Tibial nerve (tissue), 4 donors: Measurements from ENCODE around the gene HIPK2. TPM values are rescaled to one million over a fixed set of nuclear protein-coding genes. Genes with fewer than 3 reads are reported as not detected.

Experiments
- DNase-seq, 2 donors: peaks; one replicate each; pipeline ENCODE4 v3.0.0-alpha.2; 2019; ENCODE audit warnings: low spot score in 2 of 2
- H3K27ac ChIP-seq, 4 donors: fragments of 200-600 bp; sonication (generic) in 3 of 4; one replicate each; pipeline ENCODE4 v1.5.1; 2017 to 2019; ENCODE audit warnings: mild to moderate bottlenecking in 1 of 4
- H3K27me3 ChIP-seq, 2 donors: fragments of 200-600 bp; sonication (generic) in 1 of 2; one replicate each; pipeline versions ENCODE4 v1.5.1 to v1.6.0; 2017 to 2019
- H3K36me3 ChIP-seq, 3 donors: fragments of 200-600 bp; sonication (generic); one replicate each; pipeline ENCODE4 v1.5.1; 2018 to 2019
- H3K4me1 ChIP-seq, 4 donors: fragments of 200-600 bp; sonication (generic) in 3 of 4; one replicate each; pipeline ENCODE4 v1.5.1; 2017 to 2019
- H3K4me3 ChIP-seq, 4 donors: fragments of 200-600 bp; sonication (generic) in 3 of 4; one replicate each; pipeline ENCODE4 v1.5.1; 2017 to 2019; ENCODE audit warnings: mild to moderate bottlenecking in 1 of 4, moderate library complexity in 1 of 4
- H3K9me3 ChIP-seq, 4 donors: fragments of 200-600 bp; sonication (generic) in 3 of 4; one replicate each; pipeline ENCODE4 v1.5.1; 2017 to 2019
- CTCF ChIP-seq, 5 experiments: fragments of 200-600 bp in 3 of 5; fragments of 450-650 bp in 2 of 5; sonication (generic) in 3 of 5; IDR thresholded peaks; one replicate each; pipeline ENCODE4 v1.5.1; 2016 to 2019; ENCODE audit warnings: antibody characterized with exemption in 5 of 5, mild to moderate bottlenecking in 3 of 5, moderate library complexity in 2 of 5
- EP300 ChIP-seq, 2 donors: sonication (generic); formaldehyde crosslinking; IDR thresholded peaks; one replicate each; pipeline ENCODE4 v1.6.1; 2017; ENCODE audit warnings: antibody characterized with exemption in 2 of 2, mild to moderate bottlenecking in 1 of 2
- POLR2A ChIP-seq, 2 donors: fragments of 450-650 bp; IDR thresholded peaks; one replicate each; pipeline ENCODE4 v1.6.1; 2017; ENCODE audit warnings: antibody characterized with exemption in 2 of 2, mild to moderate bottlenecking in 2 of 2, moderate library complexity in 2 of 2
- WGBS, 2 donors: methylation state at CpG; one replicate each; pipeline ENCODE4 v1.1.5; 2018; 5-methylcytosine and 5-hydroxymethylcytosine counted together
- total RNA-seq, 4 donors: library from RNA; depleted of rRNA; stranded (reverse); fragments of >200 nt; gene quantifications; one replicate each; pipeline ENCODE4 v1.1.0, GENCODE V29; 2016

Gene HIPK2
- total RNA-seq, 4 donors from 2014 or later, result 24.9 to 41.1 (median 29.7) TPM

- TF ChIP-seq EP300 (IDR thresholded peaks at IDR 0.05) (no peak), POLR2A (IDR thresholded peaks at IDR 0.05) (no peak), CTCF (IDR thresholded peaks at IDR 0.05) (no peak)
- 92 to 93% methylated on average over 8 of the region's 8 CpGs for WGBS, 2 donors
These were observed 19.4 kb downstream of the HIPK2 start for GRCh38 chr7:139758388-139758787.

GRCh38 chr7:139757968-139758367 is 19.8 kb downstream of the HIPK2 start:
- DNase-seq, result no peak
- Histone ChIP-seq H3K36me3 (peaks cover 0 to 9% (median 0%) of the 10 kb centered on the region in 3 donors), H3K27me3 (no peaks in the 10 kb centered on the region), H3K9me3 (no peaks in the 10 kb centered on the region), H3K4me3 (no peak overlapping the region), H3K27ac (no peak overlapping the region), H3K4me1 (peaks cover 0 to 20% (median 7%) of the 10 kb centered on the region in 4 donors)
- no peak for TF ChIP-seq POLR2A (IDR thresholded peaks at IDR 0.05)
- TF ChIP-seq CTCF (IDR thresholded peaks at IDR 0.05), result no peak
- no peak for TF ChIP-seq EP300 (IDR thresholded peaks at IDR 0.05)
- WGBS, 2 donors, result 51 to 56% methylated on average over 2 of the region's 2 CpGs

More at GRCh38 chr7:139758388-139758787, 19.4 kb downstream of the HIPK2 start:
- peaks cover 0 to 16% (median 6%) of the 10 kb centered on the region in 4 donors for H3K4me1 ChIP-seq
- H3K4me3 ChIP-seq, result no peak overlapping the region
- no peak for DNase-seq
- no peaks in the 10 kb centered on the region for H3K9me3 ChIP-seq
- peaks cover 0 to 9% (median 0%) of the 10 kb centered on the region in 3 donors for H3K36me3 ChIP-seq
- no peaks in the 10 kb centered on the region for H3K27me3 ChIP-seq
- no peak overlapping the region for H3K27ac ChIP-seq

GRCh38 chr7:139753693-139754111 is 24.1 kb downstream of the HIPK2 start:
- no peaks in the 10 kb centered on the region for H3K9me3 ChIP-seq
- no peak for TF ChIP-seq CTCF (IDR thresholded peaks at IDR 0.05)
- no peak for TF ChIP-seq POLR2A (IDR thresholded peaks at IDR 0.05)
- no peak for TF ChIP-seq EP300 (IDR thresholded peaks at IDR 0.05)
- WGBS, 2 donors, result 93% methylated on average over 11 of the region's 11 CpGs
- no peak overlapping the region for H3K4me3 ChIP-seq
- H3K27me3 ChIP-seq, result no peaks in the 10 kb centered on the region
- H3K27ac ChIP-seq, result no peak overlapping the region
- H3K36me3 ChIP-seq, result peaks cover 0 to 9% (median 0%) of the 10 kb centered on the region in 3 donors
- DNase-seq, result no peak
- H3K4me1 ChIP-seq, result peaks cover 0 to 37% (median 7%) of the 10 kb centered on the region in 4 donors

- WGBS, 2 donors, result 75 to 79% methylated on average over 6 to 7 of the region's 7 CpGs
- H3K27me3 ChIP-seq, result no peaks in the 10 kb centered on the region
- no peak overlapping the region for H3K4me3 ChIP-seq
- no peak for DNase-seq
- TF ChIP-seq CTCF (IDR thresholded peaks at IDR 0.05), result no peak
- no peak for TF ChIP-seq EP300 (IDR thresholded peaks at IDR 0.05)
- no peak for TF ChIP-seq POLR2A (IDR thresholded peaks at IDR 0.05)
- H3K4me1 ChIP-seq, result peaks cover 0 to 37% (median 3%) of the 10 kb centered on the region in 4 donors
- H3K36me3 ChIP-seq, result peaks cover 0 to 9% (median 0%) of the 10 kb centered on the region in 3 donors
- H3K27ac ChIP-seq, result no peak overlapping the region
- H3K9me3 ChIP-seq, result no peaks in the 10 kb centered on the region
These were observed 24.6 kb downstream of the HIPK2 start for GRCh38 chr7:139753081-139753692.

GRCh38 chr7:139752604-139753003 is 25.2 kb downstream of the HIPK2 start:
- WGBS, 2 donors, result 67 to 68% methylated on average over 5 of the region's 5 CpGs
- no peak for DNase-seq
- TF ChIP-seq EP300 (IDR thresholded peaks at IDR 0.05) (no peak), POLR2A (IDR thresholded peaks at IDR 0.05) (no peak), CTCF (IDR thresholded peaks at IDR 0.05) (no peak)
- Histone ChIP-seq H3K27me3 (no peaks in the 10 kb centered on the region), H3K4me3 (no peak overlapping the region), H3K36me3 (peaks cover 0 to 9% (median 0%) of the 10 kb centered on the region in 3 donors), H3K27ac (no peak overlapping the region), H3K9me3 (no peaks in the 10 kb centered on the region), H3K4me1 (peaks cover 0 to 39% (median 3%) of the 10 kb centered on the region in 4 donors)
